Fibroblast of pulmonary artery (primary cell): ENCODE data around the gene ZFHX3.

ENCODE experiments used
- DNase-seq: peaks from one replicate; pipeline ENCODE4 v3.0.0-alpha.2; 2010; ENCODE audit warnings: low read depth
- H3K4me3 ChIP-seq: replicated peaks from 2 replicates; pipeline ENCODE4 v1.5.1; 2011; ENCODE audit warnings: low read depth, mild to moderate bottlenecking, control low read depth, low read length, moderate library complexity
- CTCF ChIP-seq: IDR thresholded peaks from 2 replicates; pipeline ENCODE4 v1.5.1; 2011; ENCODE audit warnings: mild to moderate bottlenecking, control low read depth, low read length, inconsistent platforms; ENCODE audit errors: missing control alignments

The ZFHX3 gene

GRCh38 chr16:72827866-72828265 is 220.1 kb downstream of the ZFHX3 start:
- no peak overlapping the region for H3K4me3 ChIP-seq
- no peak for DNase-seq
- no peak for TF ChIP-seq CTCF

GRCh38 chr16:72825912-72826621 is 221.9 kb downstream of the ZFHX3 start:
- H3K4me3 ChIP-seq = no peak overlapping the region
- DNase-seq = no peak
- TF ChIP-seq CTCF = no peak

- no peak overlapping the region for H3K4me3 ChIP-seq
- no peak for DNase-seq
- TF ChIP-seq CTCF = no peak
These were observed 223.2 kb downstream of the ZFHX3 start for GRCh38 chr16:72824761-72825160.

GRCh38 chr16:72824027-72824426 is 223.9 kb downstream of the ZFHX3 start:
- H3K4me3 ChIP-seq = no peak overlapping the region
- no peak for TF ChIP-seq CTCF
- DNase-seq = no peak

GRCh38 chr16:72821185-72821950 is 226.6 kb downstream of the ZFHX3 start:
- TF ChIP-seq CTCF = no peak
- H3K4me3 ChIP-seq = no peak overlapping the region
- no peak for DNase-seq

- DNase-seq = peak; percentile 29
- H3K4me3 ChIP-seq = no peak overlapping the region
- no peak for TF ChIP-seq CTCF
These were observed 228.6 kb downstream of the ZFHX3 start for GRCh38 chr16:72819345-72819744.
